ENCODE data around the gene ATP6V0A1.

DNA sequence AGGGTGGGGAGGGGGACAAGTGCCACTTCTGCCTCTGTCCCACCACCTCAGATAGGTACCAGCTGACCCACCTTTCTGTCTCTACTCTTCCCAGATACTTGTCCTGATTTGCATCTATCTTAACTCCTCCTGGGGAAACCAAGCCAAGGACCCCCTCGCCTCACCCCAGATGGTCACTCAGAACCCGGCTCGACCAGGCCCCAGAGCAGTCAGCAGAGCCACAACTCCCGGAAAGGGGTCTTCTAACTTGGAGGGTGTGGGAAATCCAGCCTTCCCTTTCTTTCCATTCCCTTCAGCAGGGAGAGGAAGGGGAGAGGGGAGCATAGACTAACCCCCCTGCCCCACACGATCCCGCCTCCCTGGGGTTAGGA is 37.6 kb upstream of the ATP6V0A1 start:
- TF ChIP-seq CTCF (IDR thresholded peaks at IDR 0.05) = no peak
- TF ChIP-seq EZH2 (IDR thresholded peaks at IDR 0.05) = no peak

Measured in neural progenitor cell (in vitro differentiated cells).